NCI-H1092 (cell line): ENCODE data around the gene ZSCAN1.

ENCODE experiments used
- DNase-seq: peaks from one replicate; lab custom pipeline; 2025; lab: John Stamatoyannopoulos, UW

Gene ZSCAN1

GRCh38 chr19:58040751-58041525 is 7.1 kb downstream of the ZSCAN1 start:
- DNase-seq, result no peak

GRCh38 chr19:58042495-58043340 is 8.9 kb downstream of the ZSCAN1 start:
- DNase-seq, result no peak

- no peak for DNase-seq
Measured at GRCh38 chr19:58044391-58044790, 10.6 kb downstream of the ZSCAN1 start.

DNA sequence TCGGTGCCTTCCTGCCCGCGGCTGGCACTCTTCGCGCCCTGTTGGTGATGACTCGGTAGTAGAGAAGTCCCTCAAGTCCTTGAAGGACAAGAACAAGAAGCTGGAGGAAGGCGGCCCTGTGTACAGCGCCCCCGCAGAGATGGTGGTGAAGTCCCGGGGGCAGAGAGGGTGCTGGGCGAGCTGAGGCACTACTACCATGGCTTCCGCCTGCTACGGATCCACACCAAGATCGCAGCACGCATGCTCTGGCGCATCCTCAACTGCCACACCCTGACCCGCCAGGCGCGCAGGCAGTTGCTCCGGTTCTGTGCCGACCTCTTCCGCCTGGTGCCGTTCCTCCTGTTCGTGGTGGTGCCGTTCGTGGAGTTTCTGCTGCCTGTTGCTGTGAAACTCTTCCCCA is 11.1 kb downstream of the ZSCAN1 start:
- DNase-seq, result no peak

- DNase-seq, result no peak
Measured at GRCh38 chr19:58045411-58046050, 11.7 kb downstream of the ZSCAN1 start.

- DNase-seq, result no peak
Measured at GRCh38 chr19:58046856-58047255, 13.0 kb downstream of the ZSCAN1 start.

- DNase-seq, result no peak
Measured at GRCh38 chr19:58047672-58048071, 13.8 kb downstream of the ZSCAN1 start.

GRCh38 chr19:58052256-58052655 is 18.4 kb downstream of the ZSCAN1 start:
- no peak for DNase-seq

DNA sequence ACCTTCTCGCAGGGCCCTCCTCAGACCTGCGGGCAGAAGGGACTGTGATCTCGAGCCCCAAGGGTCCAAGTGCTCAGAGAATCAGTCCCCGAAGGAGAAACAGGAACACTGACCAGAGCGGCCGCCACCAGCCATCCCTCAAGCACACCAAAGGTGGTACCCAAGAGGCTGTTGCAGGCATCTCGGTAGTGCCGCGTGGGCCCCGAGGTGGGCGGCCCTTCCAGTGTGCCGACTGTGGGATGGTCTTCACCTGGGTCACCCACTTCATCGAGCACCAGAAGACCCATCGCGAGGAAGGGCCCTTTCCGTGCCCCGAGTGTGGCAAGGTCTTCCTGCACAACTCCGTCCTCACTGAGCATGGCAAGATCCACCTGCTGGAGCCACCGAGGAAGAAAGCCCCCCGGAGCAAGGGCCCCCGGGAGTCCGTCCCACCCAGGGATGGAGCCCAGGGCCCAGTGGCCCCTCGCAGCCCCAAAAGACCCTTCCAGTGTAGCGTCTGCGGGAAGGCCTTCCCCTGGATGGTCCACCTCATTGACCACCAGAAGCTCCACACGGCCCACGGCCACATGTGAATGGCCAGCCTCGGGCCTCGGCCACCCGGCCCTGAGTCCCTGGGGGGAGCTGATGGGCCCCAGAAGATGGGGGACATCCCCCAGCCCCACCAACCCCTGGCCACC is 19.8 kb downstream of the ZSCAN1 start:
- DNase-seq, result no peak

- DNase-seq, result peak; percentile 30
Measured at GRCh38 chr19:58054901-58055874, 21.4 kb downstream of the ZSCAN1 start.

GRCh38 chr19:58056261-58056660 is 22.4 kb downstream of the ZSCAN1 start:
- no peak for DNase-seq

DNA sequence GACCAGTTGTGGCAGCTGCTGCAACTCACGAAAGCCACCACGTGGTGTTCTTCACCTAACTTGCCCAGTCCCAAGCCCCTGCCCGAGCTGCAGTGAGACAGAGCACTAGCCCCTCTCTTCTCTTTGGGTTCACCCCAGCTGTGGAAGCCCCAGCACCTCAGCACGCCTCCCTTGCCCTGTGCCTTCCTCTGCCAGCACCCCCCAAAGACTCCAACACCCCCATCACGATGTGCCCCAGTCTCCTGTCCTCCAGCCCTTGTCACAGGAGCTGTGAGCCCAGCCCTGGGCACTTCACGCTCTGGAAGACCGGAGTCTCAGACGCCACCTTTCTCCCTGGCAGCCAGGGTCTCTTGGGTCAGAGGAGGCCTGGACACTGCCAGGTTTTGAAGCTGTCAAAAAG is 23.0 kb downstream of the ZSCAN1 start:
- no peak for DNase-seq

DNA sequence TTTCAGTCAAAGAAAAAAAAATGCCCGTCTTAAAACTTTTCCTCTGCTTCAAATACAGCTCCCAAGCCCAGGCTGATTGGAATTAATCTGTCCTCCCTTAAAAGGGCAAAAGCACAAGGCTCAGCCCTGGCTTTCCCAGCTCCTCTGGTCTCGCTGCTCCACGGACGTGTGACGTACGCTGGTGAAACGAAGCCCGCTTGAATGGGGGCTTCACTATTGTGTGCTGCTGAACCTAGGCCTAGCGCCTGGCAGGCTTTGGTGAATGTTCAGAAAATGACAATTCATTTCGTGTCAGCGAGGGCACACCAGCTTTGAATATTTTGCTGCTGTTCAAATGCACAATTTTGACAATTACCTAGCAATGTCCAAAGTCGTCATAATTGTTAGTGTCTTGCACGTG is 24.6 kb downstream of the ZSCAN1 start:
- DNase-seq, result no peak

DNA sequence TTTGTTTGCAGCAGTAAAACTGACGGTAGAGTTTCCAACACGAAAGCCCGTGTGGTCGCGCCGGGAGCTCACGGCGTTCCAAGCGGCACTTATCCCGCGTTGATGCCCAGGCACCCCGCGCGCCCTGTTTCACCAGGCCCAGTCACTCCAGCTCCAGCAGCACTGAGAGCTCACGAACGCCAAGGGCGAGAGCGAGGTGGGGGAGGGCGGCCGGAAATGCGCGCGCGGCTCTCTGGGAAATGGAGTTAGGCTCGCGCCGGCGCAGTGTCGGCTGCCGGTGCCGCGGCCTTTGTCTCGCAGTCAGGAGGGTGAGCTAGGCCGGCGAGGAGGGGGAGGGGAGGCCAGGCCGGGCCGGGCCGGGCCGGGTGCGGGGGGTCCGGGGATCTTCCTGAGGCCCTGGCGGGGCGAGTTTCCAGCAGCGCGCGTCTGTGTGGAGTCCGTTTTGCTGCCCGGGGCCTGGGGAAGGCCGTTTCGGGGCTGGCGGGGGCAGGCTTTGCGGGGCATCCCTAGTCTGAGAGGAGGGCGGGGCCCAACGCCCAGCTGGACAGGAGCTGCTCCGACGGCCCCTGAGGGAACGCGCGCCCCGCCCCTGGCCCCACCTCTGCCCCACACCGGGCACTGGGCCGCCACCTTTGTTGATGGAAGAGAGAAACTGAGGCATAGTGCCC is 25.3 kb downstream of the ZSCAN1 start, which contains the start of gene ZNF135:
TSS of gene ZNF135 (plus strand) at position 280 of the 668 bp plus-strand sequence. CDS start 721 bp downstream, outside the sequence.
- DNase-seq, result peak; percentile 68

DNA sequence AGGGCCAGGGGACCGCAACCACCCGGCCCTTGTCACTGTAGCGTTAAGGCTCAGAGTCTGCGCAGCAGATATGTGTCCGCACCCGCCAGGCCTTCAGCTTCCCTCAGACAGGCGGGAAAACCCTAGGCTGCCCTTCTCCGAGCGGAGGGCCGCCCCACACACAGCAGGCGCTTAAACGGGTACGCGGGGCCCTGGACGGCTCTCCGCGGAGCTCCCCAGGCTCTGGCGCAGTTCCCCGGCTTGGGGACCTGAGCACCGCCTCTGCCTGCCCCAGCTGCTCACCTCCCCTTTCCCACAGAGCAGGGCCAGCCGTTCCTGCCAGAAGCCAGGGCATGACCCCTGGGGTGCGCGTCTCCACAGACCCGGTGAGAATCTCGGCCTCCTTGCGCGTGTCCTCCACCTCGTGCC is 25.9 kb downstream of the ZSCAN1 start:
- no peak for DNase-seq

DNA sequence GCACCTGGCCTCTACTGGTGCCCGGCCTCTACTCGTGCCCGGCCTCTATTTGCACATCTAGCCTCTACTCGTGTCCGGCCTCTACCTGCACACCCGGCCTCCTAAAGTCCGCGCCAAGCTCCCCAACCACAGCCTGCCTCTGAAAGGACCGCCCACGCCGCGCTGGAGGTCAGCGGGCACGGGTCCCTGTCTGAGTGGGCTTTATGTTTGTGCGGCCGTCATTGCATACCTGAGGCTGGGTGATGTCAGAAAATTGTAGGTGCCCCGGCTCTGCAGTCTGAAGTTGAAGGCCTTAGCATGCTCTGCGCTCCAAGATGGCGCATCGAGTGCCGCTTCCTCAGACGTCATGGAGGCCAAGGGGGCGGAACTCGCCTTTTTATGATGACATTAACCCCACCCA is 26.4 kb downstream of the ZSCAN1 start:
- DNase-seq, result no peak

GRCh38 chr19:58063712-58064111 is 29.9 kb downstream of the ZSCAN1 start:
- DNase-seq, result no peak

- no peak for DNase-seq
Measured at GRCh38 chr19:58067240-58067912, 33.6 kb downstream of the ZSCAN1 start.

DNA sequence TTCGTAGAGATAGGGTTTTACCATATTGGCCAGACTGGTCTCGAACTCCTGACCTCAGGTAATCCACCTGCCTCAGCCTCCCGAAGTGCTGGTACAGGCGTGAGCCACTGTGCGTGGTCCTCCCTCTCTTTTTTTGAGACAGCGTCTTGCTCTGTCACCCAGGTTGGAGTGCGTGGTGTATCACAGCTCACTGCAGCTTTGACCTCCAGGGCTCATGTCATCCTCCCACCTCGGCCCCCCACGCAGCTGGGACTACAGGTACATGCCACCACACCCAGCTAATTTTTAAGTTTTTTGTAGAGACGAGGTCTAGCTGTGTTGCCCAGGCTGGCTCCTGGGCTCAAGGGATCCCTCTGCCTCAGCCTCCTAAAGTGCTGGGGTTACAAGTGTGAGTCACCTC is 46.0 kb downstream of the ZSCAN1 start:
- DNase-seq, result no peak

DNA sequence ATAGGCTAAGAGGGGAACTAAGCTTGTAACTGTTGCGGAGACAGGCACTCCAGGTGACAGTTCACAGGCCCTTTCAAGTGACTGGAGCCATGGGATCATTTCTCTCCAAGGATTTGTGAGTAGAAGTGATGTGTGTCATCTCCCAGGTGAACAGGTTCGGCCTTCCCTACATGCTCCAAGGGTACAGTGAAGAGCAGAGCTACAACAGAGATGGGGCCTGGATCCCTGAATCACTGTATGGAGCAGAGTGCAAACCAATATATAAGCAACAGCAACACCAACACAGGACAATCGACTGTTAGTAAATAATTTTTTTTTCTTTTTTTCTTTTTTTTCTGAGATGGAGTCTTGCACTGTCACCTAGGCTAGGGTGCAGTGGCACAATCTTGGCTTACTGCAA is 49.2 kb downstream of the ZSCAN1 start:
- no peak for DNase-seq
